ENCODE data around the gene KIAA0513. TPM values are rescaled to one million over a fixed set of nuclear protein-coding genes. Genes with fewer than 3 reads are reported as not detected.

KIAA0513 gene
- total RNA-seq, 1 donor from 2014 or later = 10.6 TPM

- no peak for DNase-seq (ENCODE audit: extremely low spot score, unreplicated experiment)
- H3K4me3 Mint-ChIP-seq (ENCODE audit: unreplicated experiment) = no peak overlapping the region
- no peak for TF ChIP-seq CTCF (IDR thresholded peaks at IDR 0.05)
- H3K36me3 Mint-ChIP-seq (ENCODE audit: unreplicated experiment) = no peaks in the 10 kb centered on the region
- no peaks in the 10 kb centered on the region for H3K9me3 Mint-ChIP-seq (ENCODE audit: unreplicated experiment)
- H3K4me1 Mint-ChIP-seq (ENCODE audit: unreplicated experiment) = no peaks in the 10 kb centered on the region
- H3K27ac Mint-ChIP-seq (ENCODE audit: unreplicated experiment) = no peak overlapping the region
- H3K27me3 Mint-ChIP-seq (ENCODE audit: unreplicated experiment) = peaks cover 13% of the 10 kb centered on the region
These were observed 77.3 kb downstream of the KIAA0513 start for GRCh38 chr16:85104821-85105391.

DNA sequence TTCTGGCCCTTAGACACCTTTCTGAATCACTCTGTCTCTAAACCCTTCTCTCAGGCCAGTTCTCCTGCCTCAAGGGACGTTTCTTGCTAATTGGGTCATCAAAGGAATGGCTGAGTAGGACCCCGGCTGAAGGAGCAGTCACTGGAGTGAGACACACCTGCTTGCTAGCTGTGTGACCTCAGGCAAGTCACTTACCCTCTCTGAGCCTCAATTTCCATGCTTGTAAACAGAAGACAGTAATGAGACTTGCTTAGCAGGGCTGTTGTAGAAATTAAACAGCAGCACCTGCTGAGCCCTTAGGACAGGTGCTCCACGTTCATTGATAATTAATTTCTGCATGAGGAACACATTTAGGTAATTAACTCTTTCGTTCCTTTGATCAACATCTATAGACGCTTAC lies 77.9 kb downstream of the KIAA0513 start:
- Mint-ChIP-seq H3K9me3 (ENCODE audit: unreplicated experiment) (no peaks in the 10 kb centered on the region), H3K27ac (ENCODE audit: unreplicated experiment) (no peak overlapping the region), H3K27me3 (ENCODE audit: unreplicated experiment) (peaks cover 13% of the 10 kb centered on the region), H3K36me3 (ENCODE audit: unreplicated experiment) (no peaks in the 10 kb centered on the region), H3K4me3 (ENCODE audit: unreplicated experiment) (no peak overlapping the region), H3K4me1 (ENCODE audit: unreplicated experiment) (no peaks in the 10 kb centered on the region)
- TF ChIP-seq CTCF (IDR thresholded peaks at IDR 0.05) = no peak
- DNase-seq (ENCODE audit: extremely low spot score, unreplicated experiment) = no peak

DNA sequence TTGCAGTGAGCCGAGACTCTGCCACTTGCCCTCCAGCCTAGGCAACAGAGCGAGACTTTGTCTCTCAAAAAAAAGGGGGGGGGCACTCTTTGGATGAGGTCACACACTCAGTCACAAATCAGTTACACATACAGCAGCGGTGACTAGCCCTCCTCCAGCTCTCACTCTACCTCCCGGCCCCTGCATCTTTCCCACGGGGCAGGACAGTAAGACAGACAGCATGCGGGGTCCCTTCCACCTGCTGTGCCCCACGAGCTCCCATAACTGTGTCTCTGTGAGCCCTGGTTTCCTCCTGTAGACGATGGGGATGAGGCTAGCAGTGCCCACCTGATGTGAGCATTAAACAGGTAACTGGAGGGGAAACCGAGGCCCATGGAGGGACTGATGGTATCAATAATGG lies 79.5 kb downstream of the KIAA0513 start:
- Mint-ChIP-seq H3K4me1 (ENCODE audit: unreplicated experiment) (no peaks in the 10 kb centered on the region), H3K9me3 (ENCODE audit: unreplicated experiment) (no peaks in the 10 kb centered on the region), H3K27me3 (ENCODE audit: unreplicated experiment) (peaks cover 10% of the 10 kb centered on the region), H3K36me3 (ENCODE audit: unreplicated experiment) (no peaks in the 10 kb centered on the region), H3K27ac (ENCODE audit: unreplicated experiment) (no peak overlapping the region), H3K4me3 (ENCODE audit: unreplicated experiment) (no peak overlapping the region)
- no peak for TF ChIP-seq CTCF (IDR thresholded peaks at IDR 0.05)
- DNase-seq (ENCODE audit: extremely low spot score, unreplicated experiment) = no peak

DNA sequence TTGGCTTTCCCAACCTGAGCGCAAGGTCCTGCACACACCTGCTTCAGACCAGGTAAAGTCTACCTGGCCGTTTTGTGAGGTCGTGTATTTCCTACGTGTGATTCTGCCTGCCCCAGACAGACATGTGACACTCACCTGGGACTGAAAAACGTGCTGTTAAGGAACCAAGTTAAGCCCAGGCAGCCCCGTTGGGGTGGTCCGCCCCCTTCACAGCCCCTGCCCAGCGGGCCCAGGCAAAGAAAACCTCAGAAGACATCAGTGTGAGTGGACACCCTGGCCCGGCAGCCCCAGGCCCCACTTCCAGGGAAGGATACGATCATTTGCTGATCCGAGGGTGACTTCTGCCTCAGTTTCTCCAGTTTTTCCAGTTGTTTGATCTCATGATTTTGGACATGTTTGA lies 79.9 kb downstream of the KIAA0513 start:
- TF ChIP-seq CTCF (IDR thresholded peaks at IDR 0.05) = no peak
- H3K9me3 Mint-ChIP-seq (ENCODE audit: unreplicated experiment) = no peaks in the 10 kb centered on the region
- no peak for DNase-seq (ENCODE audit: extremely low spot score, unreplicated experiment)
- H3K27me3 Mint-ChIP-seq (ENCODE audit: unreplicated experiment) = peaks cover 10% of the 10 kb centered on the region
- H3K4me3 Mint-ChIP-seq (ENCODE audit: unreplicated experiment) = no peak overlapping the region
- no peaks in the 10 kb centered on the region for H3K36me3 Mint-ChIP-seq (ENCODE audit: unreplicated experiment)
- H3K27ac Mint-ChIP-seq (ENCODE audit: unreplicated experiment) = no peak overlapping the region
- H3K4me1 Mint-ChIP-seq (ENCODE audit: unreplicated experiment) = no peaks in the 10 kb centered on the region

DNA sequence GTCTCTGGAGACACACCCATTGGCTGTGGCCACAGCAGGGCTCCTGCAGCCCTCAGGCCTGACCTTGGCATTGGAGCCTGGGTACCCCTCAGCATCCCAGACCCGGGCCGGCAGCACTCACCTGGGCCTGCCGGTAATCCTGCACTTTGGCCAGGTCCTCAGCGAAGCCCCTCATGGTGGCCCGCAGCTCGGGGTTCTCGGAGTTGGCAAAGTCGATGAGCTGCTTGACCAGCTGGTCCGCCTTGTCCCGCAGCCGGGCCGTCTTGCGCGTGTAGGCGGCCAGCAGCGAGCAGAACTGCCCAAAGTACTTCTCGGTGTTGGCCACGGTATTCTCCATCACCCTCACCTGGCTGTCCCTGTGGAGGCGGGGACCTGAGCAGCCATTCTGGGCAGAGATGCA lies 82.5 kb downstream of the KIAA0513 start:
- no peak overlapping the region for H3K27ac Mint-ChIP-seq (ENCODE audit: unreplicated experiment)
- H3K27me3 Mint-ChIP-seq (ENCODE audit: unreplicated experiment) = peaks cover 8% of the 10 kb centered on the region
- no peaks in the 10 kb centered on the region for H3K36me3 Mint-ChIP-seq (ENCODE audit: unreplicated experiment)
- H3K4me3 Mint-ChIP-seq (ENCODE audit: unreplicated experiment) = no peak overlapping the region
- DNase-seq (ENCODE audit: extremely low spot score, unreplicated experiment) = no peak
- no peaks in the 10 kb centered on the region for H3K9me3 Mint-ChIP-seq (ENCODE audit: unreplicated experiment)
- peaks cover 7% of the 10 kb centered on the region for H3K4me1 Mint-ChIP-seq (ENCODE audit: unreplicated experiment)
- no peak for TF ChIP-seq CTCF (IDR thresholded peaks at IDR 0.05)
